ENCODE results near the gene ZIC2. TPM values are rescaled to one million over a fixed set of nuclear protein-coding genes. Genes with fewer than 3 reads are reported as not detected.

Gene ZIC2
- total RNA-seq, 2 donors from 2014 or later: 0.11 to 0.82 TPM

DNA sequence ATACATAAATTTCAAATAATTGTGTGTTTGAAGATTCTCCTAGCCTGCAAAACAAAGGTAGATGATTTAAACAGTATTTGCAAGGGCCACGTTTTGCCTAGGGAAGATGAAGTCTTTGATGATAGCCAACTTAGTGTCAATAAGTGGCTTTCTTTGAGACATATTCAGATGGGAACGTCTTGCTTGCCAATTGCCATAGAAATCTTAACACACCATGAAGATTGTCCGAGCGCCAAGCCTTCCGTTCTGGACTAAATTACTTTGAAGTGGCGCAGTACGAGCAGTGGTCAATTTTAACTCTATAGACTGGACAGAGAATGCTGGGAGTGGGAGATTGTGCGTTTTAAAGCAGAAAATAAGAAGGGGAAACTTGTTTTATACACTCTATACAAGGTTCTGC is 19.9 kb upstream of the ZIC2 start:
- no peaks in the 10 kb centered on the region for H3K9me3 ChIP-seq
- TF ChIP-seq CTCF (IDR thresholded peaks at IDR 0.05): no peak
- peaks cover 84% of the 10 kb centered on the region for H3K27me3 ChIP-seq
- no peak overlapping the region for H3K9ac ChIP-seq (ENCODE audit: low read depth in 2 of 2, low read length in 2 of 2)
- no peak overlapping the region for H3K4me3 ChIP-seq
- no peak for DNase-seq
- intact Hi-C loops (cut with DNase I): no loop called here
- no peak overlapping the region for H3K27ac ChIP-seq
- H3K36me3 ChIP-seq: no peaks in the 10 kb centered on the region
- peaks cover 13% of the 10 kb centered on the region for H3K4me1 ChIP-seq

DNA sequence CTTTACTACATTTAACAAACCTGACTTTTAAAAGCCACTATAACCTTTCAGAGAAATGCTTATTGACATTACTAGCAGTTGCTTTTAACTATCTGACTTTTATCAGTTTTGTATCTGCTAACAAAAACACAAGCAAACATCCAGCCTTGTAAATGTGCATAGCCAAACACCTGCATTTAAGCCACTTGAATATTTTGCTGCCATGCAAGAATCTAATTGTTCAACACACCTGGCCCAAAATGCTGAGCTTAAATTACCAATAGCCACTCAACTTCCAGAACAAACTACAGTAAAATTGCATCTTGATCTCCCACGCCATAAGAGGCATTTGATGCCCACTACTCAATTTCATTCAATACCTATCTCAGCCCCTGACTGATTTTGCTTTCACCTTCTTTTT is 19.3 kb upstream of the ZIC2 start:
- intact Hi-C loops (cut with DNase I): no loop called here
- no peak overlapping the region for H3K27ac ChIP-seq
- no peaks in the 10 kb centered on the region for H3K9me3 ChIP-seq
- no peak for DNase-seq
- H3K9ac ChIP-seq (ENCODE audit: low read depth in 2 of 2, low read length in 2 of 2): no peak overlapping the region
- peaks cover 10% of the 10 kb centered on the region for H3K4me1 ChIP-seq
- H3K27me3 ChIP-seq: peaks cover 82% of the 10 kb centered on the region
- H3K36me3 ChIP-seq: no peaks in the 10 kb centered on the region
- no peak overlapping the region for H3K4me3 ChIP-seq
- no peak for TF ChIP-seq CTCF (IDR thresholded peaks at IDR 0.05)

GRCh38 chr13:99963816-99964339 is 17.7 kb upstream of the ZIC2 start:
- H3K9ac ChIP-seq (ENCODE audit: low read depth in 2 of 2, low read length in 2 of 2): no peak overlapping the region
- peaks cover 16% of the 10 kb centered on the region for H3K4me1 ChIP-seq
- TF ChIP-seq CTCF (IDR thresholded peaks at IDR 0.05): no peak
- H3K4me3 ChIP-seq: no peak overlapping the region
- peaks cover 82% of the 10 kb centered on the region for H3K27me3 ChIP-seq
- H3K9me3 ChIP-seq: no peaks in the 10 kb centered on the region
- intact Hi-C loops (cut with DNase I): no loop called here
- DNase-seq: no peak
- no peaks in the 10 kb centered on the region for H3K36me3 ChIP-seq
- H3K27ac ChIP-seq: no peak overlapping the region

DNA sequence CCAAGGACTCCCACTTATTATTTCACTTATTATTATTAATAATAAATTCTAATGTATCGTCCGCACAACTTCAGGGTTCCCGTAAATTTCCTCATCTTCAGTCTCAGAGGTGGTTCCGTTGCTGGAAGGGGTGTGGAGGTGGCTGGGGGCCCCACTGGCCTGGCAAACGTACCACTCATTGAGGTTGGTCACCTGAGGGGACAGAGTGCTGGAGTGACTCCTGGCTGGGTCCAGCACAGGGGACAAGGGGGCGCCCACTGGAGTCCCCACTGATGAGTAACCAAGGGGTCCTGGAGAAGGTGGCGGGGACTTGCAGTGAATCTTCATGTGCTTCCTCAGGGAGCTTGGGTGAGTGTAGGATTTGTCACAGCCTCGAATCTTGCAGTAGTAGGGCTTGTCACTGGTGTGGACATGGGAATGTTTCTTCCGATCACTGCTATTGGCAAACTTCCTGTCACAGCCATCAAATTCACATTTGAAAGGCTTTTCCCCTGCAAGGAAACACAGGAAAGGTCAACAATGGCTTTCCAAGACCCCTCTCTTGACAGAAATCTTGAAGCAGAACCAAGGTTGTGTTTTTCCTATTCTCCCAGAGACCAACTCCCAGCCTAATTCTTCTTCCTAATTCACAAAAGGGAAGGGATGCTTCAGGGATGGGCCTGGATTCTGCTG is 16.1 kb upstream of the ZIC2 start:
- peaks cover 80% of the 10 kb centered on the region for H3K27me3 ChIP-seq
- no peak overlapping the region for H3K4me3 ChIP-seq
- TF ChIP-seq CTCF (IDR thresholded peaks at IDR 0.05): no peak
- DNase-seq: no peak
- H3K36me3 ChIP-seq: no peaks in the 10 kb centered on the region
- no peak overlapping the region for H3K27ac ChIP-seq
- no peaks in the 10 kb centered on the region for H3K9me3 ChIP-seq
- H3K4me1 ChIP-seq: peaks cover 9% of the 10 kb centered on the region
- intact Hi-C loops (cut with DNase I): no loop called here
- no peak overlapping the region for H3K9ac ChIP-seq (ENCODE audit: low read depth in 2 of 2, low read length in 2 of 2)

- Histone ChIP-seq H3K36me3 (no peaks in the 10 kb centered on the region), H3K27ac (no peak overlapping the region), H3K4me1 (peaks cover 9% of the 10 kb centered on the region), H3K27me3 (peaks cover 78% of the 10 kb centered on the region), H3K4me3 (no peak overlapping the region), H3K9ac (ENCODE audit: low read depth in 2 of 2, low read length in 2 of 2) (no peak overlapping the region), H3K9me3 (no peaks in the 10 kb centered on the region)
- intact Hi-C loops (cut with DNase I): no loop called here
- DNase-seq: no peak
- no peak for TF ChIP-seq CTCF (IDR thresholded peaks at IDR 0.05)
Measured at GRCh38 chr13:99966064-99966805, 15.3 kb upstream of the ZIC2 start.

All from colonic mucosa (tissue), 4 donors.